ENCODE results near the gene CPSF7.

CPSF7 gene

DNA sequence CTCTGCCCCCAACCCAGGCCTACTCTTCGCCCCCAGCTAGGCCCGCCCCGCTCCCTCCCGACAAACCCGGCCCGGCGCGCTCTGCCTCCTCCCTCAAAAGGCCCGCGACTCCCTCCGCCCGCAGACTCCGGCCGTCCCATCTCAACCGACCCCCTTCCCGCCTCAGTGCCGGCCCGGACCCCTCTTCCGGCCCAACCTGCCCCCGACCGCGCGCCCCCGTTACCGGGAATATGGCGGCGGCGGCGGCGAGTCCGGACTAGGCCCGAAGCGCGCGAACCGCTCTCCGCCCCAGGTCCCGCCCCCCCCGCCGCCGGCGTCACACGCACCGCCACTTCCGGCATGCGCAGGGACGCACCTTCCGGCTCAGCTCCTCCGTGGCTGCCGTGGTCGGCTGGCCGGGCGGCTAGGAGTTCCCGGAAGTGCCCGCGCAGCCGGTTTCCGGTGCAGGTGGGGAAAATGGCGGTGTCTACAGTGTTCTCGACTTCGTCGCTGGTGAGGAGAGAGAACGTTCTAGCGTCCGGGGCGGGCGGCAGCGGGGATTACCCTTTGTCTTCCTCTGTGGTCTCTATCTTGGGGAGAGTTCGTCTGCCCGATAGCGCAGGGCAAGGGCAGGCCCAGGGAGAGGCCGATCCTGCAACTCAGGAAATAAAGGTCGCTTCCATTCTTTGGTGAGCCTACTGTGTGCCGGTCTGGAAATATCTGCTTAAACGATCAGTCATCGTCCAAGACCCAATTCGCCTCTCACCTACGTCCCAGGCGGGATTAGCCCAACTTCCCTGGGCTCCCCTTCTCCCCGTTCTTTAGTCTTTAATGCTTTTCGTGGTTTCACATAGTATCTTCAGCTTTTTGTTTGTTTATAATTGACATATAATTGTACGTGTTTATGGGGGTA lies at the start of gene CPSF7, which contains the start of gene SDHAF2:
Gene CPSF7 (minus strand): TSS at position 285 of the 892 bp plus-strand sequence. CDS start 740 bp downstream, outside the sequence.
Gene SDHAF2 (plus strand): TSS at position 434 of the 892 bp plus-strand sequence. CDS start 23 bp downstream, at position 457.
- peak within 1 kb of the TSS; percentile 92 for H3K27ac ChIP-seq
- H3K4me1 ChIP-seq (ENCODE audit: control insufficient read depth in 1 of 2, insufficient read depth in 1 of 2, low read depth in 1 of 2, low read length in 1 of 2): peaks cover 30 to 40% of the 10 kb centered on the region in 2 experiments
- H3K9me3 ChIP-seq: no peaks in the 10 kb centered on the region
- TF ChIP-seq, protein P1, sequence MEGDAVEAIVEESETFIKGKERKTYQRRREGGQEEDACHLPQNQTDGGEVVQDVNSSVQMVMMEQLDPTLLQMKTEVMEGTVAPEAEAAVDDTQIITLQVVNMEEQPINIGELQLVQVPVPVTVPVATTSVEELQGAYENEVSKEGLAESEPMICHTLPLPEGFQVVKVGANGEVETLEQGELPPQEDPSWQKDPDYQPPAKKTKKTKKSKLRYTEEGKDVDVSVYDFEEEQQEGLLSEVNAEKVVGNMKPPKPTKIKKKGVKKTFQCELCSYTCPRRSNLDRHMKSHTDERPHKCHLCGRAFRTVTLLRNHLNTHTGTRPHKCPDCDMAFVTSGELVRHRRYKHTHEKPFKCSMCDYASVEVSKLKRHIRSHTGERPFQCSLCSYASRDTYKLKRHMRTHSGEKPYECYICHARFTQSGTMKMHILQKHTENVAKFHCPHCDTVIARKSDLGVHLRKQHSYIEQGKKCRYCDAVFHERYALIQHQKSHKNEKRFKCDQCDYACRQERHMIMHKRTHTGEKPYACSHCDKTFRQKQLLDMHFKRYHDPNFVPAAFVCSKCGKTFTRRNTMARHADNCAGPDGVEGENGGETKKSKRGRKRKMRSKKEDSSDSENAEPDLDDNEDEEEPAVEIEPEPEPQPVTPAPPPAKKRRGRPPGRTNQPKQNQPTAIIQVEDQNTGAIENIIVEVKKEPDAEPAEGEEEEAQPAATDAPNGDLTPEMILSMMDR (IDR thresholded peaks at IDR 0.05): peak; percentile 35
- peaks cover 44% of the 10 kb centered on the region for H3K36me3 ChIP-seq
- H3K27me3 ChIP-seq: no peaks in the 10 kb centered on the region
- peak within 1 kb of the TSS; percentile 90 to 99 for H3K4me3 ChIP-seq (ENCODE audit: low read depth in 1 of 2, low read length in 1 of 2)

DNA sequence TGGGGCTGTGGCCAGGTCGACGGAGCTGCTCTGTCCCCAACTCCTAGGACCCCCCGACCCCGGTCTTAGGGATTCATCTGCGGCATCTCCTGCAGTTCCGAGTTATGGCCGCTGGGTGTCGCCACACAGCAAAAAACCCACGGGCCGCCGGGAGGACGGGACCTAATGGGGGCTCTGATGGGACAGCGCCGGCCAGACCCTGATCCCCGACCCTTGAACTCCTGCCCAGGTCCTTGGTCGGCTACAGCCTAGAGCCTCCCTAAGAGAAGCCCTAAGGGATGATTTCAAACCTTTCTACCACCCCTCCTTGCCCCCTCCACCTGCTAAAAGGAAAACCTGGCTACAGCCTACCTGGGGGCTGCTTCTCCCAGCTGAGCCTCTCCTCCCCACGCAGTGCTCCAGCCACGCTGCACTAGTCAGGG lies 48.0 kb upstream of the CPSF7 start:
- TF ChIP-seq, protein P1 (IDR thresholded peaks at IDR 0.05): peak; percentile 84
- Histone ChIP-seq H3K27me3 (peaks cover 18% of the 10 kb centered on the region), H3K4me3 (ENCODE audit: low read depth in 1 of 2, low read length in 1 of 2) (no peak overlapping the region), H3K9me3 (no peaks in the 10 kb centered on the region), H3K36me3 (peaks cover 15% of the 10 kb centered on the region), H3K4me1 (ENCODE audit: control insufficient read depth in 1 of 2, insufficient read depth in 1 of 2, low read depth in 1 of 2, low read length in 1 of 2) (no peaks in the 10 kb centered on the region), H3K27ac (no peak overlapping the region)

GRCh38 chr11:61477126-61477525 lies 47.4 kb upstream of the CPSF7 start:
- Histone ChIP-seq H3K4me3 (ENCODE audit: low read depth in 1 of 2, low read length in 1 of 2) (no peak overlapping the region), H3K27me3 (peaks cover 11% of the 10 kb centered on the region), H3K9me3 (no peaks in the 10 kb centered on the region), H3K4me1 (ENCODE audit: control insufficient read depth in 1 of 2, insufficient read depth in 1 of 2, low read depth in 1 of 2, low read length in 1 of 2) (no peaks in the 10 kb centered on the region), H3K27ac (no peak overlapping the region), H3K36me3 (peaks cover 15% of the 10 kb centered on the region)
- TF ChIP-seq, protein P1 (IDR thresholded peaks at IDR 0.05): no peak

DNA sequence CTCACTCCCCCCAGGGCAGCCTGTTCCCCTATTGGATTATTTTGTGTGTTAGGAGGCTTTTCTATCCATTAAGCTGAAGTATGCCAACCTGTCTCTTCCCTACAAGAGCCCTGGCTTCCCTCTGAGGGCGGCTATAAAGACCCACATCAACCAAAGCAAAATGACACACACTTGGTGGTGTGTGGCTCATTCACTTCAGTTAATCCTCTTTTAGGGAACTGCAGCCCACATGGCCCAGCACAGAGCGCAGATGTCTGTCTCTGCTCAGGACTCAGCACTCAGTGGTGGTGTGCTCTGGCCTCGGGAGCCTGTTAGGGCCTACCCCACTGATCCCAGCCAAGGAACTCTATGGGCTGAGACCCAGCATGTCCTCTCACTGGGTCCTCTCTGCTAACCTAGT lies 46.6 kb upstream of the CPSF7 start:
- no peak overlapping the region for H3K4me3 ChIP-seq (ENCODE audit: low read depth in 1 of 2, low read length in 1 of 2)
- no peak overlapping the region for H3K27ac ChIP-seq
- TF ChIP-seq, protein P1 (IDR thresholded peaks at IDR 0.05): no peak
- no peaks in the 10 kb centered on the region for H3K9me3 ChIP-seq
- peaks cover 6% of the 10 kb centered on the region for H3K27me3 ChIP-seq
- no peaks in the 10 kb centered on the region for H3K4me1 ChIP-seq (ENCODE audit: control insufficient read depth in 1 of 2, insufficient read depth in 1 of 2, low read depth in 1 of 2, low read length in 1 of 2)
- H3K36me3 ChIP-seq: peaks cover 15% of the 10 kb centered on the region

DNA sequence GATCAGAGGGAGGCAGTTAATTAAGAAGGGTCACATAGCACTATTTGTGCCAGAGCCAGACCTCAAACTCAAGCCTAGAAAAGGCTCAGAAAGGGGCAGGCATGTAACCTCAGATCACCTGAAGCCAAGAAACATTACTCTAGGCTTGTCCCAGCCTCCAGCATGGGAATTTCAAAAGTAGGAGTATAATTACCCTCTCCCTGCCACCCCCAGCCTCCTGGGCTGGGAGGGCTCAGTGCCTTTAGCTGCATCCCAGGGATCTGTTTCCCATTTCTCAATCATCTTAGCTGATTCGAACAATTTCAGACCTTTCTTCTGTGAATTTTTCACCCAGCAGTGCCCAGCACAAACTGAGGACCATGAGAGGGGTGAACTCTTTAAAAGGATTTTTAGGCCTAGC lies 45.7 kb upstream of the CPSF7 start:
- Histone ChIP-seq H3K9me3 (no peaks in the 10 kb centered on the region), H3K36me3 (peaks cover 24% of the 10 kb centered on the region), H3K27me3 (peaks cover 6% of the 10 kb centered on the region), H3K27ac (no peak overlapping the region), H3K4me3 (ENCODE audit: low read depth in 1 of 2, low read length in 1 of 2) (no peak overlapping the region), H3K4me1 (ENCODE audit: control insufficient read depth in 1 of 2, insufficient read depth in 1 of 2, low read depth in 1 of 2, low read length in 1 of 2) (no peaks in the 10 kb centered on the region)
- TF ChIP-seq, protein P1 (IDR thresholded peaks at IDR 0.05): no peak
